CD4-positive, alpha-beta memory T cell (primary cell): ENCODE measurements around the gene C22orf42. TPM values are rescaled to one million over a fixed set of nuclear protein-coding genes. Genes with fewer than 3 reads are reported as not detected.
"Not testable (repeated sequence)": the region's sequence is repeated elsewhere in the genome, so short reads cannot be mapped to it uniquely, and the experiment has no call there.

ENCODE experiments used
- CTCF ChIA-PET: fragments of 350-600 bp; sonication (Branson Sonifier 250); formaldehyde crosslinking; loops from one replicate; lab custom pipeline; 2021; ENCODE audit warnings: inconsistent platforms; ENCODE audit not compliant: partially characterized antibody; lab: Charles Lee
- POLR2A ChIA-PET: fragments of 350-600 bp; sonication (Branson Sonifier 250); formaldehyde crosslinking; loops from one replicate; lab custom pipeline; 2021; ENCODE audit not compliant: partially characterized antibody; lab: Charles Lee
- DNase-seq, 5 donors: peaks; one replicate each; pipeline versions ENCODE4 v3.0.0 to v3.0.0-alpha.2; 2020 to 2022; ENCODE audit warnings: mixed read lengths in 1 of 5
- H3K27ac ChIP-seq: one replicate; pipeline ENCODE4 v1.7.0; 2013; ENCODE audit warnings: low read depth, low read length
- H3K27me3 ChIP-seq: 2 replicates; pipeline ENCODE4 v1.7.0; 2013; ENCODE audit warnings: mild to moderate bottlenecking, low read length, moderate library complexity; ENCODE audit not compliant: insufficient read depth
- H3K36me3 ChIP-seq: 2 replicates; pipeline ENCODE4 v1.7.0; 2013; ENCODE audit warnings: mild to moderate bottlenecking, low read length, moderate library complexity; ENCODE audit not compliant: insufficient read depth
- H3K4me1 ChIP-seq: 2 replicates; pipeline ENCODE4 v1.7.0; 2013; ENCODE audit warnings: mild to moderate bottlenecking, low read length, moderate library complexity; ENCODE audit not compliant: insufficient read depth
- H3K4me3 ChIP-seq, 2 donors: one replicate each; pipeline ENCODE4 v1.7.0; 2013; ENCODE audit warnings: low read length in 2 of 2, mild to moderate bottlenecking in 1 of 2
- H3K9me3 ChIP-seq, 2 donors: one replicate each; pipeline ENCODE4 v1.7.0; 2013; ENCODE audit warnings: low read length in 2 of 2, control low read depth in 1 of 2; ENCODE audit not compliant: control insufficient read depth in 1 of 2
- H3K27ac Mint-ChIP-seq, 7 donors: one replicate each; pipeline ENCODE4 v1.8.0; 2020 to 2021; ENCODE audit warnings: mixed read lengths in 7 of 7, mild to moderate bottlenecking in 6 of 7, inconsistent platforms in 3 of 7, moderate library complexity in 3 of 7
- H3K27me3 Mint-ChIP-seq, 2 donors: one replicate each; pipeline ENCODE4 v1.8.0; 2020 to 2021; ENCODE audit warnings: mixed read lengths in 2 of 2
- H3K36me3 Mint-ChIP-seq, 2 donors: one replicate each; pipeline ENCODE4 v1.8.0; 2020 to 2021; ENCODE audit warnings: mixed read lengths in 2 of 2, inconsistent platforms in 1 of 2, mild to moderate bottlenecking in 1 of 2
- H3K4me1 Mint-ChIP-seq, 4 donors: one replicate each; pipeline ENCODE4 v1.8.0; 2020 to 2021; ENCODE audit warnings: mixed read lengths in 4 of 4, mild to moderate bottlenecking in 1 of 4
- H3K4me3 Mint-ChIP-seq, 8 donors: one replicate each; pipeline ENCODE4 v1.8.0; 2020 to 2021; ENCODE audit warnings: mixed read lengths in 8 of 8, mild to moderate bottlenecking in 7 of 8, moderate library complexity in 6 of 8, inconsistent platforms in 3 of 8
- H3K9me3 Mint-ChIP-seq, 8 donors: one replicate each; pipeline ENCODE4 v1.8.0; 2020 to 2021; ENCODE audit warnings: mixed read lengths in 8 of 8, mild to moderate bottlenecking in 5 of 8, inconsistent platforms in 3 of 8, moderate library complexity in 1 of 8
- intact Hi-C: fragments of 100-400 bp; cut with micrococcal nuclease; formaldehyde crosslinking; loops from one replicate; pipeline ENCODE4 v1.15.1; 2023
- polyA plus RNA-seq, 2 donors: library from polyadenylated mRNA; unstranded; fragments of 300-500 nt; fragmentation: Illumina TruSeq; gene quantifications; one replicate each; pipeline ENCODE4 v1.2.3, GENCODE V29; 2021
- total RNA-seq, 2 experiments: library from RNA; stranded (reverse); gene quantifications; one replicate each; pipeline ENCODE4 v1.2.3, GENCODE V29; 2021

The C22orf42 gene
- total and polyA plus RNA-seq, 4 experiments from 2014 or later: not detected

DNA sequence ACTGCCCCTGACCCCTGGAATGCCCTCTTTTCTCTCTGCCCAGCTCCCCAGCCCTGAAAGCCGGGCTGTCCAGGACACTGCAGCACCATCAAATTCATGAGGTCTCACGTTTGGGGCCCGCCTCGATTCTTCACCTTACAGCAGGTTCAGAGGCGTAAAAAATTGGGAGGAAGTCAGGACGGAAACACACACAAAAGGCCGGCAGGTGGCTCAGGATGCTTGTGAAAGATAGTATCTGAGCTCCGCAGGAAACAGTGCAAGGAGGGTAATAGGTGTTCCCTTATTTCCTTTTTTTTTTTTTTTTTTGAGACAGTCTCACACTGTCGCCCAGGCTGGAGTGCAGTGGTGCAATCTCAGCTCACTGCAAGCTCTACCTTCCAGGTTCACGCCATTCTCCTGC, 41.6 kb upstream of the C22orf42 start:
- no peaks in the 10 kb centered on the region for H3K27me3 ChIP-seq
- H3K4me3 Mint-ChIP-seq: peak overlapping the region in 7 of 8 donors; percentile 29 to 84 (median 70)
- peaks cover 50% of the 10 kb centered on the region for H3K4me1 ChIP-seq
- peaks cover 0 to 2% of the 10 kb centered on the region in 2 donors for H3K27me3 Mint-ChIP-seq
- peaks cover 0 to 4% of the 10 kb centered on the region in 2 donors for H3K36me3 Mint-ChIP-seq
- H3K27ac ChIP-seq: no peak overlapping the region
- no peaks in the 10 kb centered on the region for H3K36me3 ChIP-seq
- no peaks in the 10 kb centered on the region for H3K9me3 ChIP-seq
- ChIA-PET POLR2A (interaction anchor here (0.5 to 0.8 kb wide), 2 partner anchors 319 to 1093 kb away, joined by 3 read pairs; partner anchors contain the start of gene SELENOM), CTCF (interaction anchor here (0.7 to 1.5 kb wide), 6 partner anchors 12 to 94 kb away, joined by 3 to 18 read pairs (median 3); no protein-coding TSS in a partner anchor)
- peak in 4 of 5 donors; percentile 29 to 42 (median 38) for DNase-seq
- H3K9me3 Mint-ChIP-seq: peaks cover 0 to 2% (median 0%) of the 10 kb centered on the region in 8 donors
- H3K4me1 Mint-ChIP-seq: peaks cover 22 to 72% (median 48%) of the 10 kb centered on the region in 4 donors
- peak overlapping the region; percentile 19 to 91 (median 71) for H3K27ac Mint-ChIP-seq
- no peak overlapping the region for H3K4me3 ChIP-seq
- intact Hi-C loops: loop anchor here (5.0 kb wide), 1 partner anchor 67 kb away; no protein-coding TSS in a partner anchor

DNA sequence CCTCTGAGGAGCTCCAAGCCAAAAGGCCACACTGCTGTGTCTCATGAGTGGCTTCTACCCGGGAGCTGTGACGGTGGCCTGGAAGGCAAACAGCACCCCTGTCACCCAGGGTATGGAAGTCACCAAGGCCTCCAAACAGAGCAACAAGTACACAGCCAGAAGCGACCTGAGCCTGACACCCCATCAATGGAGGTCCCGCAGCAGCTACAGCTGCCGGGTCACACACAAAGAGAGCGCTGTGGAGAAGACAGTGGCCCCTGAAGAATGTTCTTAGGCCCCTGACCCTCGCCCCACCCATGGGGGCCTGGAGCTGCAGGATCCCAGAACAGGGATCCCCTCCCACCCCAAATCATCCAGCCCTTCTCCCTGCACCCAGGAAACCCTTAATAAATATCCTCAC, 40.9 kb upstream of the C22orf42 start:
- Histone ChIP-seq H3K36me3 (no peaks in the 10 kb centered on the region), H3K27ac (no peak overlapping the region), H3K9me3 (no peaks in the 10 kb centered on the region), H3K4me1 (peaks cover 45% of the 10 kb centered on the region), H3K4me3 (no peak overlapping the region), H3K27me3 (no peaks in the 10 kb centered on the region)
- ChIA-PET CTCF (interaction anchor here (0.7 to 1.4 kb wide), 2 partner anchors 30 to 66 kb away, joined by 7 to 18 read pairs; no protein-coding TSS in a partner anchor), POLR2A (no interaction called here)
- peaks cover 21 to 64% (median 44%) of the 10 kb centered on the region in 4 donors for H3K4me1 Mint-ChIP-seq
- H3K36me3 Mint-ChIP-seq: peaks cover 0 to 4% of the 10 kb centered on the region in 2 donors
- H3K9me3 Mint-ChIP-seq: peaks cover 0 to 2% (median 0%) of the 10 kb centered on the region in 8 donors
- H3K27ac Mint-ChIP-seq: peak overlapping the region in 3 of 7 donors; percentile 19 to 91 (median 33)
- DNase-seq: no peak
- H3K27me3 Mint-ChIP-seq: peaks cover 0 to 2% of the 10 kb centered on the region in 2 donors
- intact Hi-C loops: loop anchor here (5.0 kb wide), 1 partner anchor 67 kb away; no protein-coding TSS in a partner anchor
- peak overlapping the region in 1 of 8 donors; percentile 36 for H3K4me3 Mint-ChIP-seq

DNA sequence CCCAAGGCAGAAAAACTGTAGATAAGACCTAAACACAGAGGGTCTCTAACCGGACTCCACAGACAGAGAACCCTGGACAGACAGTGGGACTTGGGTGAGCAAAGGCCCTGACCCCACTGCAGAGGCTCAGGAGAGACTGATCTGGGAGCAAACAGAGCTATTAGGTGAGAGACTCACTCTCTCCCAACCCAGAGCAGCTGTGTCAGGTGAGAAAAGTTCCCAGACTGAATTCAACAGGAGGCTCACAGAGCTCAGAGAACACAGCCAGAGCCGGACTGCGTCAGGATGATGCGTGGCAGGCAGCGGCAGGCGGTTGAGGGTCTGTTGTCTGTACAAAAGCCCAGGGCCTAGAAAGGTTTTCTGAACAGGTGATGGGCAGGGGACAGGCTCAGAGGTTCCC, 40.2 kb upstream of the C22orf42 start:
- Mint-ChIP-seq H3K36me3 (peaks cover 0 to 4% of the 10 kb centered on the region in 2 donors), H3K4me3 (peak overlapping the region in 1 of 8 donors; percentile 49), H3K9me3 (peaks cover 0 to 2% (median 0%) of the 10 kb centered on the region in 8 donors), H3K4me1 (peaks cover 19 to 58% (median 39%) of the 10 kb centered on the region in 4 donors), H3K27ac (peak overlapping the region in 1 of 7 donors; percentile 62), H3K27me3 (peaks cover 0 to under 1% of the 10 kb centered on the region in 2 donors)
- Histone ChIP-seq H3K27me3 (no peaks in the 10 kb centered on the region), H3K9me3 (no peaks in the 10 kb centered on the region), H3K4me1 (peaks cover 45% of the 10 kb centered on the region), H3K36me3 (no peaks in the 10 kb centered on the region), H3K27ac (no peak overlapping the region), H3K4me3 (no peak overlapping the region)
- intact Hi-C loops: no loop called here
- ChIA-PET POLR2A (no interaction called here), CTCF (no interaction called here)
- no peak for DNase-seq

DNA sequence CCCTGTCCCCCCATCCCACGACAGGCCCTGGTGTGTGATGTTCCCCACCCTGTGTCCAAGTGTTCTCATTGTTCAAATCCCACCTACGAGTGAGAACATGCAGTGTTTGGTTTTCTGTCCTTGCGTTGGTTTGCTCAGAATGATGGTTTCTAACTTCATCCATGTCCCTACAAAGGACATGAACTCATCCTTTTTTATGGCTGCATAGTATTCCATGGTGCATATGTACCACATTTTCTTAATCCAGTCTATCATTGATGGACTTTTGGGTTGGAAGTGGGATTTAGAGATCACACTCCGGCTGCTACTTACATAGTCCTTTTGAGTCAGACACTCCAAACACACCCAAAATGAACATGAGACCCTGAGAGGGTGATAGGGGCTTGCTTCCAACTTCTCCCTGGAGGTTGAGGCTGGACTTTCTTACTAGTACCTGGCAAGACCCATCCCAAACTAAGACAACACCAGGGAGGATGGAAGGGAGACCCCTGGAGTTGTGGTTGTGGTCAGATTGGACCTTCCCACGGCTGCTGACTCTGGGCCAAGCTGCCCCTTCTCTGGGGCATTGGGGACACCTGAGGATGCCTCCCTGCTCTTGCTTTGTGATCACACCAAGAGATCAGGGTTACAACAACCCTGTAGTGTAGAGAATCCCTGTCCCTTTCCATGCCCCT, 38.6 kb upstream of the C22orf42 start:
- H3K27ac Mint-ChIP-seq, H3K4me3 Mint-ChIP-seq, H3K27ac ChIP-seq, POLR2A ChIA-PET, H3K9me3 Mint-ChIP-seq, H3K36me3 ChIP-seq, H3K27me3 ChIP-seq, intact Hi-C loops, H3K4me3 ChIP-seq, H3K27me3 Mint-ChIP-seq, H3K9me3 ChIP-seq, DNase-seq, H3K36me3 Mint-ChIP-seq: not testable (repeated sequence)
- H3K4me1 ChIP-seq: peaks cover 34% of the 10 kb centered on the region
- CTCF ChIA-PET: interaction anchor here (1.0 kb wide), 1 partner anchor 68 kb away, joined by 3 read pairs; no protein-coding TSS in a partner anchor
- peaks cover 17 to 42% (median 31%) of the 10 kb centered on the region in 4 donors for H3K4me1 Mint-ChIP-seq

DNA sequence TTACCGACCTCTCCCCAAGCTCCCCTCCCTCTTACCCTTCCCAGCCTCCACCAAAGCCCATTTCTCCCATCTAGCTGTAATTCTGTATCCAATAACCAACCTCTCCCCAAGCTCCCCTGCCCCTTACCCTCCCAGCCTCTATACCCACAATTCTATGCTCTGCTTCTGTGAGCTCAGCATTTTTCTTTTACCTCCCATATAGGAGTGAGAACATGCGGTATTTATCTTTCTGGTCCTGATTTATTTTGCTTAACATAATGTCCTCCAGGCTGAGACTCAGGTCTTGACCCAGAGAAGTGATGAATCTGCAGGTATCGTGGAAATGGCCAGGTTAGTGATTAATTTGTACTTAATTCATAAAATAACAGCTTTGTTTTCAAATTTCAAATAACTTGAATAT, 36.8 kb upstream of the C22orf42 start:
- Mint-ChIP-seq H3K27ac (peak overlapping the region in 1 of 7 donors; percentile 55), H3K4me1 (peaks cover 10 to 24% (median 18%) of the 10 kb centered on the region in 4 donors)
- CTCF ChIA-PET, H3K9me3 ChIP-seq, H3K36me3 ChIP-seq, H3K27ac ChIP-seq, H3K4me3 ChIP-seq, DNase-seq, H3K4me3 Mint-ChIP-seq, H3K36me3 Mint-ChIP-seq, H3K27me3 Mint-ChIP-seq, intact Hi-C loops, POLR2A ChIA-PET, H3K27me3 ChIP-seq, H3K9me3 Mint-ChIP-seq: not testable (repeated sequence)
- peaks cover 16% of the 10 kb centered on the region for H3K4me1 ChIP-seq

DNA sequence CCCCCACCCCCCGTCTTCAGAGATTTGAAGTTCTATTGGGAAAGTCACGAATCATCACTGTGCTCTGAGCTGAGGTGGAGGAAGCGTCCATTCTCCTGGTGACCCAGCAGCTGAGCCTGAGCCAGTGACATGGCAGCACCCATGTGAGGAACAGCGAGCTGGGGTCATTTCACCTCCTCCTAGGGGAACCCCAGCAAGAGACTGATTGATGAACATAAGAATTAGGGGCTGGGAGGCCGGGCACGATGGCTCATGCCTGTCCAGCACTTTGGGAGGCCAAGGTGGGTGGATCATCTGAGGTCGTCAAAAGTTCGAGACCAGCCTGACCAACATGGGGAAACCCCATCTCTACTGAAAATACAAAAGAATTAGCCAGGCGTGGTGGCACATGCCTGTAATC, 34.2 kb upstream of the C22orf42 start:
- intact Hi-C loops, H3K4me1 ChIP-seq, CTCF ChIA-PET, POLR2A ChIA-PET, H3K4me3 Mint-ChIP-seq, H3K36me3 ChIP-seq, H3K27ac ChIP-seq, H3K4me1 Mint-ChIP-seq, H3K9me3 Mint-ChIP-seq, H3K9me3 ChIP-seq, H3K27me3 ChIP-seq, H3K4me3 ChIP-seq, H3K36me3 Mint-ChIP-seq, H3K27me3 Mint-ChIP-seq, H3K27ac Mint-ChIP-seq, DNase-seq: not testable (repeated sequence)

DNA sequence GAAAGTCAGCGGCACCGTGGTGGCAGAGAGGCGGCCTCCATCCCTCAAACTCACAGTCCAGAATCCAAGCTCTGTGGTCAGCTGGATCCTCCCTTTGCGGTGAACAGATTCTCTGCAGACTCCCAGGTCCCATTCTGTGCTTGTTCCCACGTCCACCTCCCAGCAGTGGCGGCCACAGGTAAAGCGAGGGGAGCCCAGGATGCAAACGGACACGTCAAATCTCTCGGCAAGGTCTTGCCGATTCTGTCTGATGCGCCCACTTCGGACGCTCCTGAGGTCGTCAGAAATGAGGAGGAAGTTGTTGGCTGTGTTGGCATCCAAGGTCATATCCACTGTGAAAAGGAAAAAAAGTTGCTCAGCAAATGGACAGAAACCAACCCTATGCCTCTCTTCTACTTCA, 31.9 kb upstream of the C22orf42 start:
- H3K9me3 Mint-ChIP-seq, H3K4me3 ChIP-seq, DNase-seq, H3K27ac Mint-ChIP-seq, H3K27ac ChIP-seq, POLR2A ChIA-PET, H3K36me3 ChIP-seq, CTCF ChIA-PET, H3K27me3 ChIP-seq, H3K36me3 Mint-ChIP-seq, H3K4me3 Mint-ChIP-seq, H3K27me3 Mint-ChIP-seq, H3K4me1 ChIP-seq, intact Hi-C loops, H3K4me1 Mint-ChIP-seq, H3K9me3 ChIP-seq: not testable (repeated sequence)
